Measurements from ENCODE around the gene ARHGDIG. TPM values are rescaled to one million over a fixed set of nuclear protein-coding genes. Genes with fewer than 3 reads are reported as not detected.

ARHGDIG gene
- total RNA-seq, 1 donor = not detected

GRCh38 chr16:280991-281659, 734 bp downstream of the ARHGDIG start:
- no peaks in the 10 kb centered on the region for H3K79me2 ChIP-seq (ENCODE audit: insufficient read depth, low read length)
- peaks cover 23% of the 10 kb centered on the region for H3K27me3 ChIP-seq (ENCODE audit: insufficient read depth, low read length)
- no peaks in the 10 kb centered on the region for H3K4me1 ChIP-seq (ENCODE audit: insufficient read depth, low read length)
- H3K27ac ChIP-seq (ENCODE audit: low read depth, low read length) = no peak overlapping the region
- no peak overlapping the region for H3K4me2 ChIP-seq (ENCODE audit: insufficient read depth, low read length)
- no peaks in the 10 kb centered on the region for H3K36me3 ChIP-seq (ENCODE audit: insufficient read depth, low read length)
- no peak for TF ChIP-seq CTCF (IDR thresholded peaks at IDR 0.05; ENCODE audit: extremely low read depth, low read depth, low read length)
- H4K20me1 ChIP-seq (ENCODE audit: insufficient read depth, low read length) = no peaks in the 10 kb centered on the region
- H3K4me3 ChIP-seq (ENCODE audit: insufficient read depth, low read length) = no peak overlapping the region
- no peak for DNase-seq (ENCODE audit: insufficient read length, low spot score, missing footprints)
- H2AFZ ChIP-seq (ENCODE audit: low read length) = no peak overlapping the region
- H3K9me3 ChIP-seq (ENCODE audit: low read depth, low read length) = no peaks in the 10 kb centered on the region

DNA sequence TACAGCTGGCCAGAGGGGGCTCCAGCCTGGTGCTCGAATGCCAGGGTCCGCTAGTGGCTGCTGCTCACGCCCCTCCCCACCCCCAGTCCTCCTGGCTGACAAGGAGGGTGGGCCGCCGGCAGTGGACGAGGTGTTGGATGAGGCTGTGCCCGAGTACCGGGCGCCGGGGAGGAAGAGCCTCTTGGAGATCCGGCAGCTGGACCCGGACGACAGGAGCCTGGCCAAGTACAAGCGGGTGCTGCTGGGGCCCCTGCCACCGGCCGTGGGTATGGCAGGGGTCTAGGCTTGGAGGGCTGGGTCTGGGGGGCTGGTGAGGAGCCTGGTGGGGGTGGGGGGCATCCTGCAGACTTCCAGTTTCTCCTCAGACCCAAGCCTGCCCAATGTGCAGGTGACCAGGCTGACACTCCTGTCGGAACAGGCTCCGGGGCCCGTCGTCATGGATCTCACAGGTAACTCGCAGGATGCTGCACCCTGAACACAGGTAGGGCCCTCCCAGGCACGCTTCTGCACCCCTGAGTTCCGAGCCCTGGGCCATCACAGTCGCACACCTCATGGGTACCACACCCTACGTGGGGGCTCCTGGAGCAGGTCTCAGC, 1.4 kb downstream of the ARHGDIG start:
- H3K36me3 ChIP-seq (ENCODE audit: insufficient read depth, low read length) = no peaks in the 10 kb centered on the region
- H4K20me1 ChIP-seq (ENCODE audit: insufficient read depth, low read length) = no peaks in the 10 kb centered on the region
- no peak overlapping the region for H3K27ac ChIP-seq (ENCODE audit: low read depth, low read length)
- DNase-seq (ENCODE audit: insufficient read length, low spot score, missing footprints) = no peak
- no peak overlapping the region for H3K4me2 ChIP-seq (ENCODE audit: insufficient read depth, low read length)
- no peaks in the 10 kb centered on the region for H3K4me1 ChIP-seq (ENCODE audit: insufficient read depth, low read length)
- H3K79me2 ChIP-seq (ENCODE audit: insufficient read depth, low read length) = no peaks in the 10 kb centered on the region
- no peak for TF ChIP-seq CTCF (IDR thresholded peaks at IDR 0.05; ENCODE audit: extremely low read depth, low read depth, low read length)
- no peak overlapping the region for H3K4me3 ChIP-seq (ENCODE audit: insufficient read depth, low read length)
- H2AFZ ChIP-seq (ENCODE audit: low read length) = no peak overlapping the region
- peaks cover 17% of the 10 kb centered on the region for H3K27me3 ChIP-seq (ENCODE audit: insufficient read depth, low read length)
- H3K9me3 ChIP-seq (ENCODE audit: low read depth, low read length) = no peaks in the 10 kb centered on the region

GRCh38 chr16:282491-282890, 2.1 kb downstream of the ARHGDIG start:
- no peaks in the 10 kb centered on the region for H3K79me2 ChIP-seq (ENCODE audit: insufficient read depth, low read length)
- no peaks in the 10 kb centered on the region for H3K4me1 ChIP-seq (ENCODE audit: insufficient read depth, low read length)

More at GRCh38 chr16:282491-282890, 2.1 kb downstream of the ARHGDIG start:
- H3K9me3 ChIP-seq (ENCODE audit: low read depth, low read length) = no peaks in the 10 kb centered on the region
- no peaks in the 10 kb centered on the region for H3K36me3 ChIP-seq (ENCODE audit: insufficient read depth, low read length)
- no peak for DNase-seq (ENCODE audit: insufficient read length, low spot score, missing footprints)
- H4K20me1 ChIP-seq (ENCODE audit: insufficient read depth, low read length) = no peaks in the 10 kb centered on the region
- H3K4me3 ChIP-seq (ENCODE audit: insufficient read depth, low read length) = no peak overlapping the region
- no peak overlapping the region for H2AFZ ChIP-seq (ENCODE audit: low read length)
- no peak overlapping the region for H3K27ac ChIP-seq (ENCODE audit: low read depth, low read length)
- H3K4me2 ChIP-seq (ENCODE audit: insufficient read depth, low read length) = no peak overlapping the region
- H3K27me3 ChIP-seq (ENCODE audit: insufficient read depth, low read length) = peaks cover 17% of the 10 kb centered on the region
- no peak for TF ChIP-seq CTCF (IDR thresholded peaks at IDR 0.05; ENCODE audit: extremely low read depth, low read depth, low read length)
